Embryonic facial prominence (tissue), 1 donor: Measurements from ENCODE around the gene LRRC37A.
A peak's percentile ranks its signal among the peaks of the same experiment; 100 is the strongest.
"Not testable (repeated sequence)": the region's sequence is repeated elsewhere in the genome, so short reads cannot be mapped to it uniquely, and the experiment has no call there.

ENCODE experiments used
- DNase-seq: peaks from one replicate; pipeline ENCODE4 v3.0.0-alpha.2; 2016; ENCODE audit errors: extremely low spot score

Gene LRRC37A

DNA sequence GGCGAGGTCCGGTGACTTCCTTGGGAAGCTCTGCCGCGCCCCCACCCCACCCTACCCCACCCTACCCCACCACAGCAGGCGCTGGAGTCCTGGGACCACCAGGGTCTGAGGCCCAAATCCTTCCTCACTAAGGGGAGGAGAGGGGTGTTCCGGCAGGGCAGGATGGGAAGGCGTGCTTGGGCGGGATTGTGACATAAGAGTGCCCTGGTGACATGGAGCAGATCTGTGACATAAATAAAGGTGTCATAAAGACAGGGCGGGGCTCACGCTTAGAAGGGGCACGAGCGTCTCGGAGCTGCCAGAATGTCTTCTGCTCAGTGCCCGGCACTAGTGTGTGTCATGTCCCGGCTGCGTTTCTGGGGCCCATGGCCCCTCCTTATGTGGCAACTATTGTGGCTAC, at the start of gene LRRC37A:
Gene LRRC37A (plus strand): TSS at position 301 of the 400 bp plus-strand sequence. CDS start 3 bp downstream, at position 304.
- DNase-seq = not testable (repeated sequence)

DNA sequence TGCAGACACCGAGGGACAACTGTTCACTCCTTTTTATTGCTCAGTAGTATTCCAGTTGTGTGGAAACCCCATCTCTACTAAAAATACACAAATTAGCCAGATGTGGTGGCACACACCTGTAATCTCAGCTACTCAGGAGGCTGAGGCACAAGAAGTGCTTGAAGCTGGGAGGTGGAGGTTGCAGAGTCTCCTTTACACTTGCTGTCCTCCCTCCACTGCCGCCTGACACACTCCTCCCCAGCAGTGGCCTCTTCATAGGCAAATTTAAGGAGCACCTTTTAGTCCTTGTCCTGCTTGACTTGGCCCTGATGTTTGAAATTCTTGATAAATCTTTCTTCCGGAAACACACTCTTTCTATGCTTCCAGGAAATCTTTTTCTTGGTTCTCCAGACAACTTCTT, 45.8 kb upstream of the LRRC37A start:
- not testable (repeated sequence) for DNase-seq

DNA sequence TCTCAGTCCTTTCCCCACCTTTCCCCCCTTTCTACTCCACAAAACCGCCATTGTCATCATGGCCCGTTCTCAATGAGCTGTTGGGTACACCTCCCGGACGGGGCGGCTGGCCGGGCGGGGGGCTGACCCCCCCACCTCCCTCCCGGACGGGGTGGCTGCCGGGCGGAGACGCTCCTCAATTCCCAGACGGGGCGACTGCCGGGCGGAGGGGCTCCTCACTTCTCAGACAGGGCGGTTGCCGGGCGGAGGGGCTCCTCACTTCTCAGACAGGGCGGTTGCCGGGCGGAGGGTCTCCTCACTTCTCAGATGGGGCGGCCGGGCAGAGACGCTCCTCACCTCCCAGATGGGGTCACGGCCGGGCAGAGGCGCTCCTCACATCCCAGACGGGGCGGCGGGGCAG, 42.1 kb upstream of the LRRC37A start:
- DNase-seq = not testable (repeated sequence)

DNA sequence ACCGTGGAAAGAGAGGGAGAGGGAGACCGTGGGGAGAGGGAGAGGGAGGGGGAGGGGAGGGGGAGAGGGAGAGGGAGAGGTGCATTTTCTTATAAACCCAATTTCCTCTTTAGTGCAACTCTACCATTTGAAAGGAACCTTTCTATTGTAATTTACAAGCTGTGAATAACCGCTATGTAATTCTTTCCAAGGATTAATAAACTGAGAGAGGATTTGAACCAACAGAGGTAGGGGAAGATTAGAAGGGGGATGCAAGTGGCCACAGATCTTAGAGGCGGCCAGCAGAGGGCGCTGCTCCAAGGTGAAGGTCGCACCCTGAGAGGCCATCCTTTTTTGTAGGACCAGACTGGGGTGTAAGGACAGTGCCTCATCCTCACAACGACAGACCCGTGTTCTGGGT, 41.2 kb upstream of the LRRC37A start:
- not testable (repeated sequence) for DNase-seq

DNA sequence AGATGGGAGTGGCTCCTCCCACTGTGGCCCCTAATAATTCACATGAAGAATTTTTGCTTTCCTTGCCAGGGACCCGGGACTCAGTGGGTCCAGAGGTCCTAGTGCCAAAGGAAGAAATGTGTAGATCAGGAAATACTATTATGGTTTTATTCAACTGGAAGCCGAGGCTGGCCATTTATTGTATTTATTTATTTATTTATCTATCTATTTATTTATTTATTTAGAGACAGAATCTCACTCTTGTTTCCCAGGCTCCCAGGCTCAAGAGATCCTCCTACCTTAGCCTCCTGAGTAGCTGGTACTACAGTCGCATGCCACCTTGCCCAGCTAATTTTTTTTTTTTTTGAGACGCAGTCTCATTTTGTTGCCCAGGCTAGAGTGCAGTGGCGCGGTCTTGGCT, 40.7 kb upstream of the LRRC37A start:
- not testable (repeated sequence) for DNase-seq

DNA sequence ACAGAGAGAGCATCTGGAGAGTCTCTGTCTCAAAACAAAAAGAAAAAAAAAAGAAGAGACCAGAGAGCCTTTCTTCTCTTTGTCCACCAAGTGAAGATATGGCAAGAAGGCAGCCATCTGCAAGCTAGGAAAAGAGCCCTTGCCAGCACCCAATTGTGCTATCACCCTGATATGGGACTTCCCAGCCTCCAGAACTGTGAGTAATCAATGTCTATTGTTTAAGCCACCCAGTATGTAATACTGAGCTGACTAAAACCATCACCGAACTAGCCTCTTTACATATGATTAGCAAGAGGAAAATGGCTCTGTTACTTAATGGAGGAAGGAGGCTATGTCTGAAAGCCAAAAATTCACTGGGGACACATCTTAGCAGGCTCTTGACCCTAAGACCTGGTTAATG, 38.6 kb upstream of the LRRC37A start:
- not testable (repeated sequence) for DNase-seq

DNA sequence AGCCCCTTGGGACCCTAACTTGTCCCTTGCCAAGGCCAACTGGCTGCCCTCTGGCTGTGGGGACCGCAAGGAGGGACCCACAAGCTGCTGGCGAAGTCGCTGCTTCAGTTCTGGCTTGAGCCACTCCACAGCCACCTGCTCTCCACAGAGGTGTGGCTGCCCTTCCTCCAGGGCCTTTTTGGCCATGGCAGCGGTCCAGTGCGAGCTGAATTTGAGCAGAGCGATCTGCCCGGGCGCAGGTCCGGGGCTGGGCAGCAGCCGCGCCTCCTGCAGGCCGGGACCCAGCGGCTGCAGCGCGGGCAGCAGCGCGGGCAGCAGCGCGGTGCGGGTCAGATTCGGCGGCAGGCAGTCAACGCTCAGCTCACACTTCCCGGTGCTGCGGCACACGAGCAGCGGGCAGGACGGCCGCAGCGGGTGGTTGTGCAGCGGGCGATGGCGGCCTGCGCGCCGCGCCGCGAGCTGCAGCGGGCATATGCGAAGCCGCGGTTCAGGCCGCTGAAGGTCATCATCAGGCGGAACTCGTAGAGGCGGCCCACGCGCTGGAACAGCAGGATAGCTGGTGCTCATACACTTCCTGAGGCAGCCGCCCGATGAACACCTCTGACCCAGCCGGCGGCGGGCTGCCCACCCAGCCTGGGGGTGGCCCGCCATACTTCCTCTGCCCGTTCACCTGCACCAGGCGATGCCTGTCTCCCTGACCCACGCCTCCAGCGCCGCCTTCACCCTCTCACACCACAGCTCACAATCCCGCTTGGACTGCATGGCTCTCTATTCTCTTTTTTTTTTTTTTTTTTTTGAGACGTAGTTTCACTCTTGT, 34.9 kb upstream of the LRRC37A start:
- not testable (repeated sequence) for DNase-seq

DNA sequence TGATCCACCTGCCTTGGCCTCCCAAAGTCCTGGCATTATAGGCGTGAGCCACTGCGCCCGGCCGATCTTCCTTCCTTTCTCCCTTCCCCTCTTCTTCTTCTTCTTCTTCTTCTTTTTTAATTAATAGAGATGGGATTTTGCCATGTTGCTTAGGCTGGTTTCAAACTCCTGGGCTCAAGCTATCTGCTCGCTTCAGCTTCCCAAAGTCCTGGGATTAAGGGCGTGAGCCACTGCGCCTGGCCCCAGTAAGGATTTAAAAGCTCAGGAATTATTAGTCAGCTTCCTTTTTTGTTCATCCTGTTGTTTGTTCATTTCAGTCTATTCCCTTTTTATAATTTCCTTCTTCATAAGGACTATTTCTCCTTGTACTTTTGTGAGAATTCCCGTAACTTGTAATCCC, 32.7 kb upstream of the LRRC37A start:
- no peak for DNase-seq

DNA sequence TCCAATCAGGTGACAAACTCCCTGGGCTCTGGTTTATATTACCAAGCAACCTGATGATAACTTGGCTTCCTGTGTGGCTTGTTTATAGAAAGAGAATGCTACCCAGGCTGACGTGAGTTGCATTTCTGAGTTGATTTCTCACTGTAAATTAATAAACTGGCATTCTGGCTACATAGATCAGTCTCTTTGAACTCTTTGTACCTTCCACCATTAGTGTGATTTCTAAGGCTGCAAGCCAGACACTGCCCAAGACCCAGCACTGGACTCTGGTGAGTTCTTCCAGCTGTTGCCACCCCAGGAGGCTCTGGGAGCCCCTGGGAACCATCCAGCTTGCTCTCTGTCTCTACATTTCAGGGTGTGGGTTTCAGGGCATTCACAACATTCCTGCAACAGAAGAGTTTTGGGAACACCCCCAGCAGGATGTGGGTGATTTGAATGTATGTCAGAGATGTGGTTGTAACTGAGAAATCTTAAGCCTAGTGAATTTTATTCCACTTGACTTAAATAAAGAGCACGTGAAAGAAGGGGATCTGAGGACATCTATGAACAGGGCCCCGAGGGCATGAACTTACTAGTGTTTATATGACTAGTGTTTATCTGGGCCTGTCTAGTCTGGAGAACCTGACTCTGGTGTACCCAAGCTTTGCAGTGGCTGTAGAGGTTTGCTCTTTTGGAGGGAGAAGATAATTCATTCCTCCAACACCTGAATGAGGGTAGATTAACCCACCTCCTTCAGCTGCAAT, 30.3 kb upstream of the LRRC37A start:
- DNase-seq = no peak

DNA sequence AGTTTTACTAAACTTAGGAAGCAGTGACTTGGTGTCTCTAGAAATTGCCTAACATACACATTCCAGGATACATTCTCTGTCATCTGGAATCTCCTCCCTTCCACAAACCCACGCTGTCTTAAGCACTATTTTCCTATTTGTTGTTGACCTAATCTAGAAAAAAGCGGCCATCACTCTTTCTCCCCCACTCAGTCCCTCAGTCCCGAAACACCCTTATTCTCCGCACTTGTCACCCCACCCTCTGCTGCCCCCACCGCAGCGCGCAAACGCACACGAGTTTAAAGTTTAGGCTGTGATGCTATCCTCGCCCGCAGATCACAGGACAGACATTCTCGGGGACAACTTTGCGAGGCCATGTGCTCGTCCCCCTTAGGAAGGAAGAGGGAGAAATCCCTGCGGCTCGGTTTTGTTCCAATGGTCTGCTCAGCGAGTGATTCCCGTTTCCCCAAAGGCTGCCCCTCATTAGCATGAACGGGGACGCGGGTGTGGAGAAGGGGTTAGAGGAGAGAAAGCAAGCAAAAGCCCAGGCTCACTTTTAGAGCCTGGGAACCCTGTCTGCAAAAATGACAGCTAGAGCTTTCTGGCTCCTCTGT, 28.8 kb upstream of the LRRC37A start:
- not testable (repeated sequence) for DNase-seq

DNA sequence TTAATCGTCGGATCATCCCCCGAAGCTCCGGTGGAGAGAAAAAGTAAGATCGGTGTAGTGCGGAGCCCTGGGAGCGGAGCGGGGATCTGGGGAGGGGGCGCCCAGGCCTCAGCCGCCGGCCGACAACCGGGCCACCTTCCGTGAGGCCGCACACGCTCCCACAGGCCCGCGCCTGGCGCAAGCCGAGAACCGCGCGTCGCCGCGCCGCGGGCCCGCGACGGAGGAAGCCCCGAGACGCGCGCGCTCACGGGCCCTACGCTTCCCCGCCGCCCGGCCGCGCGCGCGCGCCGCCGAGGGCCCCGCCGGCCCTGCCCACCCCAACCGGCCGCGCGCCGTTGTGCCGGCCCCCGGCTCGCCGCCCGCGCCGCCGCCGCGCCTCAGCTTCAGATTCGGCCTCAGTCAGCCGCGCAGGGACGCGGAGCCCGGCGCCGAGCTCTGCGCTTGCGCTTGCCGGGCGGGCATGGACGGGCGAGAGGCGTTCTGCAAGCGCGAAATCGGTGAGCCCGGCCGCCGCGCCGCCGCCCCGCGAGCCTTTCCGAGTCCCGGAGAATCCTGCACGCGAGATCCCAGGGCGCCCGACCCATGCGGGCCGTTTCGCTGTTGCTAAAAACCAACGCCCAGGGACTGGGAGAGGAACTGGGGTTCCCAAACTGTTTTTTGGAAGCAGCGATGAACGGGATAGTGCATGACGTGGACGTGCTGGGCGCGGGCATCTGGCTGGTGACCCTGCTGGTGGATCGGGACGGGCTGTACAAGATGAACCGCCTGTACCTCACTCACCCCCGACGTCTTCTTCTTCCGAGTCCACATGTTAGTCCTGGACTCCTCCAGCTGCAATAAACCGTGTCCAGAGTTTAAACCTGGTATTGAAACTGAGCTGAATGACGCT, 28.0 kb upstream of the LRRC37A start:
- peak; percentile 67 for DNase-seq

DNA sequence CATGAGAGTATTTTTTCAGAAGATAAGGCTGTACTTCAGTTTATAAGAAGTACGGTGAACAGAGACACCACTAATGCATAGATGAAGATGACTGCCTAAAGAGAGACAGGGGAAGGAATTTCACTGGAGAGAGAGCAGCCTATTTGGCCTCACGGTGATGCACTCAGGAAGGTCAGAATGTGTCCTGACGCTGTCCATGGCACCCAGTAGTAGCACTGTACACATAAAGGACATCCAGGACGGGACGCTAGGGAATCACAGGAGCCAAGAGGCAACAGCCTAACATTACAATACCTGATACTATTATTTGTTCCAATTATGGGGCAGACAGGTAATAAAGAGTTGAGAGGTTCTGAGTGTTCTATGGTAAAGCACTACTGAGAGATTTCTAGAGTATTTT, 24.9 kb upstream of the LRRC37A start:
- DNase-seq = no peak

DNA sequence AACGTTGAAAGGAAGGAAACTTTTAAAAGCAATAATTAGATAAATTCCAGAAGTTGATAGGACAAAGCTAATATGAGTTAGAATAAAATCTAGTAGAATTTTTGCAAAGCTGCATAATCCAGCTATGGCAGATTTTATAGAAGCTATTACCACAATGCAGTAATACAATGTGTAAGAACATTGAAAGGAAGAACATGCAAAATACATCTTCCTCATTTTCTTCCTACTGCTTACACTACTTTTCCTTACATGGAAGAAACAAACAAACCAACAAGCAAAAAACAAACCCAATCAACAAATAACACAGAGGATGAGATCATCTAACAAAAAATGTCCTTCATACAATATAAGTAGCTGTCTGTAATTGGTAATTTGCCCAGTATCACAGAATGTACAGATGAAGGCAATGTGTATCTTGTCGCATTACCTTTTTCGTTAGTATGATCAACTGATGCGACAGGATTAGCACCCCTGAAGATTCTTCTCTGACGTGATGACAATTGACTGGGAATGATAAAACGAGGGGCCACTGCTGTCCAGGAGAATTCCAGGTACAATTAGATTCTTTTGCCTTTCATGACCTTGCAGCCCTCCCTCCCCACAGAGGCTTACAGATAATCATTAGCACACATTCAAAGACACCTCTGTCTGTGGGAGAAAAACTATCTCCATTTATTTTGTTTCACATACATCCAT, 21.2 kb upstream of the LRRC37A start:
- no peak for DNase-seq

DNA sequence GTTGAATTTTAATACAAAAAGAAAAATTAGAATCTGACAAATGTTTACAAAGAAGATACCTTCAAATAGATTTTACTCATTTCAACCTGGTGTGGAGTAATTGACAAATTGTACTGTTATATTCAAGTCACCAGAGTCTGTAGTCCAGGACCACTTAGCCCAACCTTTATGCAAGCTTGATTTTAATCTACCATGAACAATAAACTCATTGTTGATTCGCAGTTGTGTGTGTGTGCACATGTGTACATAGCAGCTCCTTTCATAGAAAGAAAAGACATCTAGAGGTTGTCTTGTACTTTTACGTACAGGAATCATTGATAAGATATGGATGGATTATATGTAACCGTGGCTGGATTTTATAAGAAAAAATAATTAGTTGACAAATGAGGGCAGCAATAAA, 20.7 kb upstream of the LRRC37A start:
- DNase-seq = no peak

DNA sequence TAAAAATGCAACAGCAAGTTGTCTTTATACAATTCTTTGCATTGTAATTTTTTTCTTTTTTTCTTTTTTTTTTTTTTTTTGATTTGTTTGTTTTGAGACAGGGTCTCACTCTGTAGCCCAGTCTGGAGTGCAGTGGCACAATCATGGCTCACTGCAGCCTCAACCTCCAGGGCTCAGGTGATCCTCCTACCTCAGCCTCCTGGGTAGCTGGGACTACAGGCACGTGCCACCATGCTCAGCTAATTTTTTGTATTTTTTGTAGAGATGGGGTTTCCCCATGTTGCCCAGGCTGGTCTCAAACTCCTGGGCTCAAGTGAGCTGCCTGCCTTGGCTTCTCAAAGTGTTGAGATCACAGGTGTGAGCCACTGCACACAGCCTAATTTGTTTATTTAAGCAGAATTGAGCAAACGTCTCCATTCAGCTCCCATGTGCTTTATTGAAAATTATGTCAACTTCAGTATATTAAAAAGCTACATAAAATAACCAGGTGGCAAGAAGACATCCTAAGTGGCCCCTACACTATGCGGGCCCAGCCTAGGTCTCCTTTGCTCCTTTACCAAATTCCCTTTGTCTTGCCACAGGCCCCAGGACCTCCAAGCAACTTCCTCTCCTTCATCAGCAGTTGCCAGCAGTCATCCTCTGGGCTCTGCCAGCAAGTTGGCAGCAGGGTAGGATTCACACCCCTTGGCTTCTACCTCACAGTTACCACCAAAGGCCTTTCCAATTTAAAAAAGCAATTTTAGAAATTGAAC, 18.0 kb upstream of the LRRC37A start:
- not testable (repeated sequence) for DNase-seq

DNA sequence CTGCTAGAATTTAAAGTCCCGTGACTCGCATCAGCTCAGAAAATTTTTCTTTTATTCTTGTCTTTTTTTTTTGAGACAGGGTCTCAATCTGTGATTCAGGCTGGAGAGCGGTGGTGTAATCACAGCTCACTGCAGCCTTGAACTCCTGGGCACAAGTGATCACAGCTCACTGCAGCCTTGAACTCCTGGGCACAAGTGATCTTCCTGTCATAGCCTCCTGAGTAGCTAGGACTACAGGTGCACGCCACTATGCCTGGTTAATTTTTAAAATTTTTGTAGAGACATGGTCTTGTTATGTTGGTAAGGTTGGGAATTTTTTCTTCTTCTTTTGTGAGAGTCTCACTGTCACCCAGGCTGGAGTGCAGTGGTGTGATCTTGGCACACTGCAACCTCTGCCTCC, 13.6 kb upstream of the LRRC37A start:
- not testable (repeated sequence) for DNase-seq

DNA sequence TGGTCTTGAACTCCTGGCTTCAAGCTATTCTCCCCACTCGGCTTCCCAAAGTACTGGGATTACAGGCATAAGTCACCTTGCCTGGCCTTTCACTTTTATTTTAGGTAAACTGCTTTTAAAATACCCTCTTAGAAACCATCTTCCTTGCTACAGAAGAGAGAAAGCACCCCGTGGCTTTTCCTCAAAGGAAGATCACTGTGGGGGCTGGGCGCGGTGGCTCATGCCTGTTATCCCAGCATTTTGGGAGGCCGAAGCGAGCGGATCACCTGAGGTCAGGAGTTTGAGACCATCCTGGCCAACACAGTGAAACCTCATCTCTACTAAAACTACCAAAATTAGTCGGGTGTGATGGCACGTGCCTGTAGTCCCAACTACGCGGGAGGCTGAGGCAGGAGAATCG, 12.3 kb upstream of the LRRC37A start:
- not testable (repeated sequence) for DNase-seq

DNA sequence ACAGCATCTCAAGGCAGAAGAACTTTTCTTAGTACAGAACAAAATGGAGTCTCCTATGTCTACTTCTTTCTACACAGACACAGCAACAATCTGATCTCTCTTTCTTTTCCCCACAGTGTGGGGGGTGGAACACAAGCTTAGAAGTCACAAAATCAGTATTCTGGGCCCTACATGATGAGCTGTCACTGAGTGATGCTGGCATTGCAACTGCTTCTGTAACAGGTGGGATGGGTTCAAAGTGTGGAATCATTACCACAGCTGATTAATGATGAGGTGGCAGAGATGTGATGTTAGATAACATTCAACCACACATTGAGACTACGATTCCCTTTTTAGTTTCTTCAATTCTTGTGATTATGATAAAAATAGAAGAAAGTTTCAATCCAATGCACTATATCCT, 10.5 kb upstream of the LRRC37A start:
- DNase-seq = not testable (repeated sequence)

DNA sequence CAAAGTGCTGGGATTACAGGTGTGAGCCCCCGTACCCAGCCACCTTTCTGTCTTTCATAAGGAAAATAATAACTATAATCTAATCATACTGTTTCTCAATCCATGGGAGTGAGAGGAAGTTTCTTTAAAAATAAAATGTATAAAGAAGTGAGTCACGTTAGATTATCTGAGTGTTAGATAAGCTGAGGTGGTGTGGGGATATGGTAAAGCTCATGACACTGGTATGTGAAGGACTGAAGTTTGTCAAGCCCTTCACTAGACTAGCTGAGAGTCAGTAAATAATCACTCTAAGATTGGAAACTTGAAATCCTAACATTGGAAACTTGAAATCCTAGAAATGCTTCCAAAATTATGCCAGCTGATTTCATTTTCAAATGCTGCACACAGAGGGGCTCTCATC, 9.4 kb upstream of the LRRC37A start:
- DNase-seq = not testable (repeated sequence)

DNA sequence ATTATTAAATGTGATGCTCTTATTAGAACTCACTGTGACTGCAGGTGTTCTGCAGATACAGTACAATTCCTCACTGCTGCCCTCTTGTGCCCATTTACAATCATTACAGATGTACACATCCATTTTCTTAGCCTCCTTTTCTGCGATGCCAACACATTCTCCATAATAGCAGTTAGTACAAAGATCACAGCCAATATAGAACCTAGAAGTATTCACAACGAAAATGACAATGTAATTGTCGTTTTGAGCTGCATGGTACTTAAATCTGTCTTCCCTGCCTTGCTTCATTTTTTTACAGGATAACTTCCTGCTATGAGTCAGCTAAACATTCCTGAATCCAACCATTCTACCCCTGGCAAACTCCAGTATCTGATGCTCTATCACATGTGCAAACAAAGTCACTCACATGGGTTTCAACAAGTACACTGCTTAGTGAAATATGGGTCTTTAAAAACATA, 8.1 kb upstream of the LRRC37A start:
- peak; percentile 32 for DNase-seq
